Measurements from ENCODE around the gene TIAM1. TPM values are rescaled to one million over a fixed set of nuclear protein-coding genes. Genes with fewer than 3 reads are reported as not detected.

Gene TIAM1
- total RNA-seq, 1 donor from 2014 or later: 5.4 TPM

GRCh38 chr21:31182231-31183140 lies 161.6 kb downstream of the TIAM1 start:
- DNase-seq (ENCODE audit: extremely low read depth, low read depth, low spot score): no peak

- no peak for DNase-seq (ENCODE audit: extremely low read depth, low read depth, low spot score)
Observed at GRCh38 chr21:31181082-31181750, 162.8 kb downstream of the TIAM1 start.

- peak; percentile 18 for DNase-seq (ENCODE audit: extremely low read depth, low read depth, low spot score)
Observed at GRCh38 chr21:31180256-31181081, 163.6 kb downstream of the TIAM1 start.

GRCh38 chr21:31176725-31177124 lies 167.3 kb downstream of the TIAM1 start:
- no peak for DNase-seq (ENCODE audit: extremely low read depth, low read depth, low spot score)

GRCh38 chr21:31176080-31176551 lies 167.9 kb downstream of the TIAM1 start:
- DNase-seq (ENCODE audit: extremely low read depth, low read depth, low spot score): no peak

- DNase-seq (ENCODE audit: extremely low read depth, low read depth, low spot score): peak; percentile 51
Observed at GRCh38 chr21:31173881-31174555, 170.0 kb downstream of the TIAM1 start.

GRCh38 chr21:31172328-31172727 lies 171.7 kb downstream of the TIAM1 start:
- DNase-seq (ENCODE audit: extremely low read depth, low read depth, low spot score): no peak

GRCh38 chr21:31164713-31165694 lies 179.1 kb downstream of the TIAM1 start:
- DNase-seq (ENCODE audit: extremely low read depth, low read depth, low spot score): no peak

- no peak for DNase-seq (ENCODE audit: extremely low read depth, low read depth, low spot score)
Observed at GRCh38 chr21:31162827-31163226, 181.2 kb downstream of the TIAM1 start.

GRCh38 chr21:31162079-31162699 lies 181.9 kb downstream of the TIAM1 start:
- no peak for DNase-seq (ENCODE audit: extremely low read depth, low read depth, low spot score)

- DNase-seq (ENCODE audit: extremely low read depth, low read depth, low spot score): no peak
Observed at GRCh38 chr21:31161157-31161556, 182.9 kb downstream of the TIAM1 start.

GRCh38 chr21:31159808-31160207 lies 184.3 kb downstream of the TIAM1 start:
- DNase-seq (ENCODE audit: extremely low read depth, low read depth, low spot score): no peak

- no peak for DNase-seq (ENCODE audit: extremely low read depth, low read depth, low spot score)
Observed at GRCh38 chr21:31158789-31159581, 185.1 kb downstream of the TIAM1 start.

GRCh38 chr21:31157756-31158155 lies 186.3 kb downstream of the TIAM1 start:
- no peak for DNase-seq (ENCODE audit: extremely low read depth, low read depth, low spot score)

- DNase-seq (ENCODE audit: extremely low read depth, low read depth, low spot score): no peak
Observed at GRCh38 chr21:31156662-31157061, 187.4 kb downstream of the TIAM1 start.

GRCh38 chr21:31156169-31156568 lies 187.9 kb downstream of the TIAM1 start:
- no peak for DNase-seq (ENCODE audit: extremely low read depth, low read depth, low spot score)

- DNase-seq (ENCODE audit: extremely low read depth, low read depth, low spot score): no peak
Observed at GRCh38 chr21:31151156-31152045, 192.7 kb downstream of the TIAM1 start.
